ENCODE measurements around the gene SNX32.

SNX32 gene

GRCh38 chr11:65869643-65870306, 36.0 kb downstream of the SNX32 start:
- DNase-seq = no peak

GRCh38 chr11:65870307-65870658, 36.5 kb downstream of the SNX32 start:
- DNase-seq = no peak

- no peak for DNase-seq
Observed at GRCh38 chr11:65870706-65871681, 37.2 kb downstream of the SNX32 start.

GRCh38 chr11:65871811-65872548, 38.2 kb downstream of the SNX32 start:
- no peak for DNase-seq

GRCh38 chr11:65872586-65873317, 39.0 kb downstream of the SNX32 start, which contains the start of gene EFEMP2:
Gene EFEMP2 (minus strand): TSS chr11:65872800. CDS start chr11:65872354, 446 bp downstream.
- DNase-seq = no peak

GRCh38 chr11:65873318-65874156, 39.8 kb downstream of the SNX32 start:
- DNase-seq = peak; percentile 97

GRCh38 chr11:65879617-65880016, 45.9 kb downstream of the SNX32 start, which contains the start of gene CTSW:
Gene CTSW (plus strand): TSS chr11:65879837. CDS start chr11:65879855, 18 bp downstream.
- DNase-seq = peak; percentile 64

GRCh38 chr11:65880027-65880426, 46.3 kb downstream of the SNX32 start:
- DNase-seq = no peak

GRCh38 chr11:65880844-65881421, 47.2 kb downstream of the SNX32 start:
- no peak for DNase-seq

- DNase-seq = no peak
Observed at GRCh38 chr11:65882120-65883057, 48.6 kb downstream of the SNX32 start.

- no peak for DNase-seq
Observed at GRCh38 chr11:65883058-65883761, 49.4 kb downstream of the SNX32 start.

GRCh38 chr11:65883786-65884715, 50.3 kb downstream of the SNX32 start:
- DNase-seq = no peak

GRCh38 chr11:65884716-65885092, 50.9 kb downstream of the SNX32 start:
- DNase-seq = peak; percentile 87

- DNase-seq = no peak
Observed at GRCh38 chr11:65885231-65885630, 51.5 kb downstream of the SNX32 start.

- DNase-seq = no peak
Observed at GRCh38 chr11:65885808-65886536, 52.2 kb downstream of the SNX32 start.

- no peak for DNase-seq
Observed at GRCh38 chr11:65886826-65887722, 53.3 kb downstream of the SNX32 start.
